ENCODE results near the gene RBFOX2. TPM values are rescaled to one million over a fixed set of nuclear protein-coding genes. Genes with fewer than 3 reads are reported as not detected.
A peak's percentile ranks its signal among the peaks of the same experiment; 100 is the strongest.
"Not testable (repeated sequence)": the region's sequence is repeated elsewhere in the genome, so short reads cannot be mapped to it uniquely, and the experiment has no call there.

Gene RBFOX2
- total RNA-seq, 4 donors from 2014 or later, result 103 to 139 (median 108) TPM

DNA sequence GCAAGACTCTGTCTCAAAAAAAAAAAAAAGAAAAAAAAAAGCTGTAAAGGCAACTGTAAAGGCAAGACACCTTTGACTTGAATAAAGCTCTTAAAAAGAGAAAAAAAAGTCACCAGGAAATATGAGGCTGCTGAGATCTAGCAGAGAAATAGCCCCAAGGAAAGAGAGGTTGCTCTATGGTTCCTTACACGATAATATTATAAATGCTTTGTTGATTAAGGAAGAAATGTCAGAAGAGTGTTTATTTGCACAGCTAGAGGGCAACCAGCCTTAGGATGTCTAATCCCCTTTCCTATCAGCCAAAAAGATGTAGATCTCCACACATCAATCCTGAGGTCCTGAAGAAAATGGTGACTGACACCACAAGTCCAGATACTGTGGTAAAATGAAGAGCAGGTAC, 32.0 kb downstream of the RBFOX2 start:
- intact Hi-C loops (cut with DNase I), result no loop called here
- WGBS, 2 donors, result 65% methylated on average over 1 of the region's 1 CpG
- TF ChIP-seq, protein P1, sequence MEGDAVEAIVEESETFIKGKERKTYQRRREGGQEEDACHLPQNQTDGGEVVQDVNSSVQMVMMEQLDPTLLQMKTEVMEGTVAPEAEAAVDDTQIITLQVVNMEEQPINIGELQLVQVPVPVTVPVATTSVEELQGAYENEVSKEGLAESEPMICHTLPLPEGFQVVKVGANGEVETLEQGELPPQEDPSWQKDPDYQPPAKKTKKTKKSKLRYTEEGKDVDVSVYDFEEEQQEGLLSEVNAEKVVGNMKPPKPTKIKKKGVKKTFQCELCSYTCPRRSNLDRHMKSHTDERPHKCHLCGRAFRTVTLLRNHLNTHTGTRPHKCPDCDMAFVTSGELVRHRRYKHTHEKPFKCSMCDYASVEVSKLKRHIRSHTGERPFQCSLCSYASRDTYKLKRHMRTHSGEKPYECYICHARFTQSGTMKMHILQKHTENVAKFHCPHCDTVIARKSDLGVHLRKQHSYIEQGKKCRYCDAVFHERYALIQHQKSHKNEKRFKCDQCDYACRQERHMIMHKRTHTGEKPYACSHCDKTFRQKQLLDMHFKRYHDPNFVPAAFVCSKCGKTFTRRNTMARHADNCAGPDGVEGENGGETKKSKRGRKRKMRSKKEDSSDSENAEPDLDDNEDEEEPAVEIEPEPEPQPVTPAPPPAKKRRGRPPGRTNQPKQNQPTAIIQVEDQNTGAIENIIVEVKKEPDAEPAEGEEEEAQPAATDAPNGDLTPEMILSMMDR (IDR thresholded peaks at IDR 0.05), result no peak
- TF ChIP-seq POLR2A (IDR thresholded peaks at IDR 0.05), result no peak
- no peaks in the 10 kb centered on the region for H3K27me3 ChIP-seq
- H3K4me1 ChIP-seq, result peaks cover 0 to 36% of the 10 kb centered on the region in 2 donors
- DNase-seq, result no peak
- no peak overlapping the region for H3K4me3 ChIP-seq (replicated peaks in 1 of 3)
- H3K9me3 ChIP-seq, result no peaks in the 10 kb centered on the region
- no peak overlapping the region for H3K27ac ChIP-seq
- H3K36me3 ChIP-seq, result no peaks in the 10 kb centered on the region

DNA sequence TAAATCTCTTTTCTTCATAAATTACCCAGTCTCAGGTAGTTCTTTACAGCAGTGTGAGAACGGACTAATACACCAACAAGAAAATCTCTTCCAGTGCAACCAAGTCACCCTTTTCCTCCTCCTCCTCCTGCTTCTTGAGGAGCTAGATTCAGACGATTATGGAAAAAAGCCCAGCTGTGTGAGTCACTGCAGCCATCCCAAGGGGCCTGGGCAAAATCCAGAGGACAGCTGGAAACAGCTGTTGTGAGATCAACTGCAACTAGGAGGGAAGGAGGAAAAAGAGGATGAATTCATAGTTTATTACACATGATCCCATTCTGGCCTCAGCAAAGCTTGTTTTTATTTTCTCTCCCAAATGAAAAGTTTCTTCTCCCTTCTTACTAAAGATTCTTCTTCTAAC, 32.9 kb downstream of the RBFOX2 start:
- intact Hi-C loops (cut with DNase I), result no loop called here
- peak overlapping the region in 2 of 3 donors; percentile 30 to 44 for H3K27ac ChIP-seq
- H3K36me3 ChIP-seq, result no peaks in the 10 kb centered on the region
- H3K9me3 ChIP-seq, result no peaks in the 10 kb centered on the region
- no peak overlapping the region for H3K4me3 ChIP-seq (replicated peaks in 1 of 3)
- peaks cover 5 to 42% of the 10 kb centered on the region in 2 donors for H3K4me1 ChIP-seq
- H3K27me3 ChIP-seq, result no peaks in the 10 kb centered on the region
- DNase-seq, result peak; percentile 24 to 26
- WGBS, 2 donors, result 38 to 49% methylated on average over 2 of the region's 2 CpGs
- no peak for TF ChIP-seq POLR2A (IDR thresholded peaks at IDR 0.05)
- TF ChIP-seq, protein P1 (IDR thresholded peaks at IDR 0.05), result no peak

DNA sequence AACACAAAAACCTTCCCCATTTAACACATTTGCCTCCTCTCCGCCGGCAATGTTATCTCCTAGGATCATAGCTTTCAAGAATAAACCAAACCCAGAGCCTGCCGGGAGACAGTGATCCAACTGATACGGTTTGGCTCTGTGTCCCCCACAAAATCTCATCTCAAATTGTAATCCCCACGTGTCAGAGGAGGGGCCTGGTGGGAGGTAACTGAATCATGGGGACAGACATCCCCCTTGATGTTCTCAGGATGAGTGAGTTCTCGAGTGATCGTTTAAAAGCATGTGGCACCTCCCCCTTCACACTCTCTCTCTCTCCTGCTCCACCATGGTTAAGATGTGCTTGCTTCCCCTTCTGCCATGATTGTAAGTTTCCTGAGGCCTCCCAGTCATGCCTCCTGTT, 33.3 kb downstream of the RBFOX2 start:
- H3K9me3 ChIP-seq, result no peaks in the 10 kb centered on the region
- no peaks in the 10 kb centered on the region for H3K36me3 ChIP-seq
- no peak for DNase-seq
- no peak overlapping the region for H3K4me3 ChIP-seq (replicated peaks in 1 of 3)
- H3K27ac ChIP-seq, result peak overlapping the region in 2 of 3 donors; percentile 30 to 44
- 41 to 52% methylated on average over 7 of the region's 7 CpGs for WGBS, 2 donors
- no peak for TF ChIP-seq POLR2A (IDR thresholded peaks at IDR 0.05)
- TF ChIP-seq, protein P1 (IDR thresholded peaks at IDR 0.05), result no peak
- H3K4me1 ChIP-seq, result peaks cover 5 to 42% of the 10 kb centered on the region in 2 donors
- H3K27me3 ChIP-seq, result no peaks in the 10 kb centered on the region
- intact Hi-C loops (cut with DNase I), result no loop called here

DNA sequence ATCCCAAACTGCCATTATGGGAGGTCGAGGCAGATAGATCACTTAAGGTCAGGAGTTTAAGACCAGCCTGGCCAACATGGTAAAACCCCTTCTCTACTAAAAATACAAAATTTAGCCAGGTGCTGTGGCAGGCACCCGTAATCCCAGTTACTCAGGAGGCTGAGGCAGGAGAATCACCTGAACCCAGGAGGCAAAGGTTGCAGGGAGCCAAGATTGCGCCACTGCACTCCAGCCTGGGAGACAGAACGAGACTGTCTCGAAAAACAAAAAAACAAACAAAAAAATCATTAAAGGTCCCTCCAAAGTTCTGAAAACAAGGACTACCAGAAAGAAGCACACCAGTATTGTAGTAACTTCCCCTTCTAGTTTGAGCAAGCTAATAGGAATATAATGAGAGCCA, 34.9 kb downstream of the RBFOX2 start:
- H3K9me3 ChIP-seq; DNase-seq; H3K27me3 ChIP-seq; H3K27ac ChIP-seq; intact Hi-C loops (cut with DNase I); H3K4me3 ChIP-seq (replicated peaks in 1 of 3); H3K36me3 ChIP-seq: not testable (repeated sequence)
- H3K4me1 ChIP-seq, result peaks cover 5 to 42% of the 10 kb centered on the region in 2 donors
- WGBS, 2 donors, result 93% methylated on average over 5 of the region's 5 CpGs

DNA sequence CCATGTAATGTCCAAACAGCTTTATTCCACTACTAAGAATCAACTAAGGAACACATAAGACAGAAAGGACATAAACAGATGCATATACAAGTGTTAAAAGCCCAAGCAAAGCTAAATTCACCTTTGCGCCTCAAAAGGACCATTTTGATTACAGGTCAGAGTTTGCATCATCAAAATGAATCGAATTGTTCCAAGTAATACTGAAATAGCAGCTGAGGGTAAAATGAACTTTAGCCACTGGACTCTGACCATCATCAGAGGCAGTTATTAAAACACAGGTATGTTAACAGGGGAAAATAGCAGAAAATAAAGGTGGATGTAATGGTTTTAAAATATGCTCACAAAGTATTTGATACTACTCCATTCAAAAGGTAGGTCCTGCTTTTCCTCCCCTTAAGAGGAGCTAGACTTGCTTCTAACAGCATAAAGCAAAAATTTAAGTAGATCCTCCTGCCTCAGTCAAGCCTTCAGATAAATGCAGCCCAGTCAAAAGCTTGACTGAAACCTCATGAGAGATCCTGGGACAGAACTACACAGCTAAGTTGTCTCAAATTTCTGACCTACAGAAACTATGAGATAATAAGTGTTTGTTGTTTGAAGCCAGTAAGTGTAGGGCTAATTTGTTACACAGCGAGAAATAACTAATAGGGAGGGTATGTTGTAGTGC, 35.4 kb downstream of the RBFOX2 start:
- H3K27ac ChIP-seq, result no peak overlapping the region
- no peak overlapping the region for H3K4me3 ChIP-seq (replicated peaks in 1 of 3)
- intact Hi-C loops (cut with DNase I), result no loop called here
- H3K27me3 ChIP-seq, result no peaks in the 10 kb centered on the region
- 95 to 98% methylated on average over 3 of the region's 3 CpGs for WGBS, 2 donors
- TF ChIP-seq, protein P1 (IDR thresholded peaks at IDR 0.05), result no peak
- TF ChIP-seq POLR2A (IDR thresholded peaks at IDR 0.05), result no peak
- DNase-seq, result no peak
- peaks cover 5 to 42% of the 10 kb centered on the region in 2 donors for H3K4me1 ChIP-seq
- no peaks in the 10 kb centered on the region for H3K9me3 ChIP-seq
- H3K36me3 ChIP-seq, result no peaks in the 10 kb centered on the region
